GM23338 (cell line): ENCODE measurements around the gene POC1B. TPM values are rescaled to one million over a fixed set of nuclear protein-coding genes. Genes with fewer than 3 reads are reported as not detected.

ENCODE experiments used
- ATAC-seq: fragments of 200-7000 bp; cut with Tn5 transposase; 3 replicates; pipeline ENCODE4 v1.9.1; 2020
- DNase-seq: peaks from one replicate; pipeline ENCODE4 v3.0.0-alpha.2; 2015; ENCODE audit warnings: low spot score
- H2AFZ ChIP-seq: fragments of 200-600 bp; sonication (generic); 2 replicates; pipeline ENCODE4 v1.8.0; 2016; ENCODE audit warnings: antibody characterized with exemption, mild to moderate bottlenecking, moderate library complexity
- H3F3A ChIP-seq: fragments of 200-600 bp; sonication (generic); replicated peaks from 2 replicates; pipeline ENCODE4 v1.8.0; 2017; ENCODE audit warnings: antibody characterized with exemption, mixed run types, low read depth
- H3K27ac ChIP-seq: fragments of 200-600 bp; sonication (generic); 2 replicates; pipeline ENCODE4 v1.6.1; 2016; ENCODE audit warnings: low read depth
- H3K27me3 ChIP-seq: fragments of 200-600 bp; sonication (generic); 2 replicates; pipeline ENCODE4 v1.8.0; 2016; ENCODE audit warnings: mild to moderate bottlenecking, mixed run types, moderate library complexity; ENCODE audit not compliant: insufficient read depth
- H3K36me3 ChIP-seq: fragments of 200-600 bp; sonication (generic); 2 replicates; pipeline ENCODE4 v1.8.0; 2016; ENCODE audit warnings: mild to moderate bottlenecking; ENCODE audit not compliant: insufficient read depth
- H3K4me1 ChIP-seq: fragments of 200-600 bp; sonication (generic); 2 replicates; pipeline ENCODE4 v1.8.0; 2016; ENCODE audit warnings: mild to moderate bottlenecking, moderate library complexity; ENCODE audit not compliant: insufficient read depth
- H3K4me2 ChIP-seq: fragments of 200-600 bp; sonication (generic); 2 replicates; pipeline ENCODE4 v1.7.1; 2017; ENCODE audit warnings: mixed run types
- H3K4me3 ChIP-seq: fragments of 200-600 bp; sonication (generic); 2 replicates; pipeline ENCODE4 v1.6.1; 2016; ENCODE audit warnings: mixed run types
- H3K79me2 ChIP-seq: fragments of 200-600 bp; sonication (generic); replicated peaks from 2 replicates; pipeline ENCODE4 v1.8.0; 2017; ENCODE audit warnings: mild to moderate bottlenecking; ENCODE audit not compliant: insufficient read depth
- H3K9me2 ChIP-seq: fragments of 200-600 bp; sonication (generic); 2 replicates; pipeline ENCODE4 v1.8.0; 2017; ENCODE audit not compliant: insufficient read depth
- H4K20me1 ChIP-seq: fragments of 200-600 bp; sonication (generic); replicated peaks from 2 replicates; pipeline ENCODE4 v1.8.0; 2017; ENCODE audit warnings: mild to moderate bottlenecking; ENCODE audit not compliant: insufficient read depth
- H3K27ac Mint-ChIP-seq: 2 replicates; pipeline ENCODE4 v1.8.0; 2020; ENCODE audit warnings: inconsistent platforms, mild to moderate bottlenecking, moderate library complexity, mixed read lengths
- H3K27me3 Mint-ChIP-seq: 3 replicates; pipeline ENCODE4 v1.8.0; 2022; ENCODE audit warnings: low read depth, mild to moderate bottlenecking, moderate library complexity, mixed read lengths, inconsistent platforms; ENCODE audit not compliant: insufficient read depth, poor library complexity
- H3K36me3 Mint-ChIP-seq: 3 replicates; pipeline ENCODE4 v1.8.0; 2021; ENCODE audit warnings: low read depth, mild to moderate bottlenecking, inconsistent platforms, moderate library complexity, mixed read lengths
- H3K4me1 Mint-ChIP-seq: 3 replicates; pipeline ENCODE4 v1.8.0; 2020; ENCODE audit warnings: mild to moderate bottlenecking, inconsistent platforms, mixed read lengths
- H3K4me3 Mint-ChIP-seq: 3 replicates; pipeline ENCODE4 v1.8.0; 2021; ENCODE audit warnings: moderate library complexity, mild to moderate bottlenecking, inconsistent platforms, mixed read lengths
- H3K9me3 Mint-ChIP-seq: 3 replicates; pipeline ENCODE4 v1.8.0; 2020; ENCODE audit warnings: moderate library complexity, mild to moderate bottlenecking, inconsistent platforms, mixed read lengths
- CREB1 ChIP-seq: fragments of 250-450 bp; sonication (Bioruptor Pico); IDR thresholded peaks from 2 replicates; pipeline ENCODE4 v1.5.0; 2020; ENCODE audit warnings: low read depth, mild to moderate bottlenecking, moderate library complexity
- EZH2 ChIP-seq: fragments of 200-600 bp; sonication (generic); IDR thresholded peaks from one replicate; pipeline ENCODE4 v1.8.0; 2017; ENCODE audit warnings: antibody characterized with exemption, mild to moderate bottlenecking, low read depth; ENCODE audit not compliant: unreplicated experiment
- POLR2AphosphoS5 ChIP-seq: IDR thresholded peaks from 2 replicates; pipeline ENCODE4 v1.6.1; 2016; ENCODE audit warnings: antibody characterized with exemption, low read depth
- REST ChIP-seq: IDR thresholded peaks from one replicate; pipeline ENCODE4 v1.6.1; 2018; ENCODE audit warnings: antibody characterized with exemption; ENCODE audit not compliant: unreplicated experiment
- polyA plus RNA-seq: library from polyadenylated mRNA; unstranded; fragments of >200 nt; fragmentation: Nextera tagmentation; extraction: Ambion mirVana; gene quantifications from 2 replicates; pipeline ENCODE4 v1.2.1, GENCODE V29; 2016
- total RNA-seq: library from RNA; depleted of rRNA; stranded (reverse); fragments of >200 nt; shearing (Covaris generic); gene quantifications from 2 replicates; pipeline ENCODE4 v1.2.3, GENCODE V29; 2014
- TF ChIP-seq, protein P1 (sequence below): IDR thresholded peaks from 2 replicates; pipeline ENCODE4 v1.6.1; 2016; ENCODE audit warnings: antibody characterized with exemption
- TF ChIP-seq, protein P2 (sequence below), 2 experiments: fragments of 200-600 bp in 1 of 2; sonication (generic) in 1 of 2; conservative IDR thresholded peaks; 2 replicates each; pipeline versions ENCODE4 v1.5.1 to v1.6.1; 2016 to 2017; ENCODE audit warnings: antibody characterized with exemption in 2 of 2, low read depth in 2 of 2, mild to moderate bottlenecking in 2 of 2, moderate library complexity in 1 of 2

POC1B gene
- total and polyA plus RNA-seq, 2 experiments from 2014 or later, result 11.8 to 17.5 TPM

DNA sequence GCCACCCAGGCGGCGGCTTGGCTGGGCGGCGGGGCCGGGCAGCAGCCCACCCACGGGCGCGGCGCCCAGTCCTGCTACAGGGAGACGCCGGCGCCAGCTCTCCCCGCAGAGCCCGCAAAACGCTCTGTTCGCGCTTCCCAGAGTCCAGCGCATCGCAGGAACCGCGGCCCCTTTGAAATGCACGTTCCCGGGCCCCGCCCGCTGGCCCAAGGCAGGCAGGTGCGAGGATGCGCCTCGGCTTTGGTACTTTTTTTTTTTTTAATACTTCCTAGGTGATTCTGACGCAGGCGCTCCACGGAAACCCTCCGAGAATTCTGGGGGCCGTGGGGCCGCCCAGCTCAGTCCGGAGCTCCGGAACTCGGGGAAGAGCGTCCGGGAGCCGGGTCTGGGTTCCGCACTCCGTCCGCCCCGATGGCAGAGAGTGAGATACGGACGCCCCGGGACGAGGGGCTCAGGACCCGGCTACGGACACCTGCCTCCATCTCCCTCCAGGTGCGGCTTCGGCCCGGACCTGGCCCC lies 483 bp downstream of the POC1B start (continued):
- TF ChIP-seq REST, result no peak
- no peak for TF ChIP-seq POLR2AphosphoS5
- TF ChIP-seq EZH2, result no peak
- TF ChIP-seq, protein P1, sequence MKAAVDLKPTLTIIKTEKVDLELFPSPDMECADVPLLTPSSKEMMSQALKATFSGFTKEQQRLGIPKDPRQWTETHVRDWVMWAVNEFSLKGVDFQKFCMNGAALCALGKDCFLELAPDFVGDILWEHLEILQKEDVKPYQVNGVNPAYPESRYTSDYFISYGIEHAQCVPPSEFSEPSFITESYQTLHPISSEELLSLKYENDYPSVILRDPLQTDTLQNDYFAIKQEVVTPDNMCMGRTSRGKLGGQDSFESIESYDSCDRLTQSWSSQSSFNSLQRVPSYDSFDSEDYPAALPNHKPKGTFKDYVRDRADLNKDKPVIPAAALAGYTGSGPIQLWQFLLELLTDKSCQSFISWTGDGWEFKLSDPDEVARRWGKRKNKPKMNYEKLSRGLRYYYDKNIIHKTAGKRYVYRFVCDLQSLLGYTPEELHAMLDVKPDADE, result no peak

DNA sequence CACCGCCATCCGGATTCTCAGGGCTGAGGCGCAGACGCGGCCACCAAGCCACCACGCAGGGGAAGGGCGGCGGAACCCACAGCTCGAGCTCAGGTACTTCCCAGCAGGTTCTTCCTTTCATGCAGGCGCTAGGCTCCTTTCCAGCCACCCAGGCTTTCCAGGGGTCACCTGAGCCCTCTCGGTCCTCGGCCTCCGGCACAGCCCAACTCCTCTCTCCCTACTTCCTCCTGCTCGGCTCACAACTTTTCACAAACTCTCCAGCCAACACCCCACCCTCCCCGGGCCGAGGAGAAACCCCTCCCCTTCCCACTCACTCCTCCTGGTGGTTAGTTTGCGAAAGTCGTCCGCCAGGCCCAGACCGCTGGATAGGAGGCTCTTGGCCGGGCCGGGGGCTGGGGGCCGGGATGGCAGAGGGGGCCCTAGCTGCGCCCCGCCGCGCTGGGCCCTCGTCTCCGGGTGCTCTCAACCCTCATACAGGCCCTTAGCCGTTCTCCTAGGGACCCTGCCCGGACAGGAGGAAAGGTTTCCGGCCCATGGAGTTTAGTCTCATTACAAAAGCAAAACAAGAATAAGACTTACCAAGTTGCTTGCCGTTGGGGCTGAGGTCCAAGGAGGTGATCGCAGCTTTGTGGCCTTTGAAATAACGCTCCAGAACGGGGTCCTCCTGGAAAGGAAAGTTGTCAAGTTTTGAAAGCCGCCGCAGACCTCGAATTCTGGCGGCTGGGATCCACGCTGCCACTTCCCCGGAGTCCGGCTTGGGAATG lies 1.1 kb downstream of the POC1B start, which contains the start of gene GALNT4:
TSS of gene GALNT4 (minus strand) at position 256 of the 764 bp plus-strand sequence. CDS start at position 9, 247 bp downstream.
- no peaks in the 10 kb centered on the region for H3K9me2 ChIP-seq
- H3K36me3 ChIP-seq, result no peaks in the 10 kb centered on the region
- ATAC-seq (peak; percentile 84), DNase-seq (peak; percentile 91)
- TF ChIP-seq, protein P2, sequence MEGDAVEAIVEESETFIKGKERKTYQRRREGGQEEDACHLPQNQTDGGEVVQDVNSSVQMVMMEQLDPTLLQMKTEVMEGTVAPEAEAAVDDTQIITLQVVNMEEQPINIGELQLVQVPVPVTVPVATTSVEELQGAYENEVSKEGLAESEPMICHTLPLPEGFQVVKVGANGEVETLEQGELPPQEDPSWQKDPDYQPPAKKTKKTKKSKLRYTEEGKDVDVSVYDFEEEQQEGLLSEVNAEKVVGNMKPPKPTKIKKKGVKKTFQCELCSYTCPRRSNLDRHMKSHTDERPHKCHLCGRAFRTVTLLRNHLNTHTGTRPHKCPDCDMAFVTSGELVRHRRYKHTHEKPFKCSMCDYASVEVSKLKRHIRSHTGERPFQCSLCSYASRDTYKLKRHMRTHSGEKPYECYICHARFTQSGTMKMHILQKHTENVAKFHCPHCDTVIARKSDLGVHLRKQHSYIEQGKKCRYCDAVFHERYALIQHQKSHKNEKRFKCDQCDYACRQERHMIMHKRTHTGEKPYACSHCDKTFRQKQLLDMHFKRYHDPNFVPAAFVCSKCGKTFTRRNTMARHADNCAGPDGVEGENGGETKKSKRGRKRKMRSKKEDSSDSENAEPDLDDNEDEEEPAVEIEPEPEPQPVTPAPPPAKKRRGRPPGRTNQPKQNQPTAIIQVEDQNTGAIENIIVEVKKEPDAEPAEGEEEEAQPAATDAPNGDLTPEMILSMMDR (conservative IDR thresholded peaks at IDR 0.05; ENCODE audit: low read depth in 2 of 2), result peak; percentile 59 to 77
- TF ChIP-seq CREB1 (CRISPR knock-in tag), result no peak
- peaks cover 11% of the 10 kb centered on the region; the same call in 1 of the 2 replicates for H3K4me1 ChIP-seq
- H3F3A ChIP-seq, result no peaks in the 10 kb centered on the region
- H3K79me2 ChIP-seq, result peaks cover 28% of the 10 kb centered on the region
- H4K20me1 ChIP-seq, result no peaks in the 10 kb centered on the region
- peak within 1 kb of the TSS; percentile 80; the same call in 1 of the 2 replicates for H3K27ac Mint-ChIP-seq
- H3K4me3 Mint-ChIP-seq, result peak within 1 kb of the TSS; percentile 92
- H3K27me3 ChIP-seq, result no peaks in the 10 kb centered on the region
- H3K27ac ChIP-seq, result 0 out of 2 replicates have a peak within 1 kb of the TSS, but pooled peaks have one; percentile 52
- peaks cover 2% of the 10 kb centered on the region for H3K27me3 Mint-ChIP-seq
- no peaks in the 10 kb centered on the region; the same call in 2 of the 3 replicates for H3K9me3 Mint-ChIP-seq
- H3K4me1 Mint-ChIP-seq, result peaks cover 12% of the 10 kb centered on the region
- H3K4me2 ChIP-seq, result peak within 1 kb of the TSS; percentile 98
- H3K36me3 Mint-ChIP-seq, result peaks cover 16% of the 10 kb centered on the region
- peak within 1 kb of the TSS; percentile 96 for H3K4me3 ChIP-seq
- peak within 1 kb of the TSS; percentile 95 for H2AFZ ChIP-seq
